Left renal cortex interstitium (tissue), 4 donors: ENCODE results near the gene TTC28. TPM values are rescaled to one million over a fixed set of nuclear protein-coding genes. Genes with fewer than 3 reads are reported as not detected.
"Not testable (repeated sequence)": the region's sequence is repeated elsewhere in the genome, so short reads cannot be mapped to it uniquely, and the experiment has no call there.

Experiments used
- DNase-seq, 4 donors: peaks; one replicate each; pipeline ENCODE4 v3.0.0-alpha.2; 2013; ENCODE audit warnings: low read depth in 4 of 4, low spot score in 2 of 4, missing footprints in 1 of 4
- polyA plus RNA-seq, 4 donors: library from polyadenylated mRNA; unstranded; fragments of 120-200 nt; gene quantifications; one replicate each; pipeline ENCODE4 v1.2.1, GENCODE V29; 2013; ENCODE audit not compliant: insufficient read length in 4 of 4

Gene TTC28
- polyA plus RNA-seq, 4 donors: 26.0 to 49.6 (median 35.9) TPM

DNA sequence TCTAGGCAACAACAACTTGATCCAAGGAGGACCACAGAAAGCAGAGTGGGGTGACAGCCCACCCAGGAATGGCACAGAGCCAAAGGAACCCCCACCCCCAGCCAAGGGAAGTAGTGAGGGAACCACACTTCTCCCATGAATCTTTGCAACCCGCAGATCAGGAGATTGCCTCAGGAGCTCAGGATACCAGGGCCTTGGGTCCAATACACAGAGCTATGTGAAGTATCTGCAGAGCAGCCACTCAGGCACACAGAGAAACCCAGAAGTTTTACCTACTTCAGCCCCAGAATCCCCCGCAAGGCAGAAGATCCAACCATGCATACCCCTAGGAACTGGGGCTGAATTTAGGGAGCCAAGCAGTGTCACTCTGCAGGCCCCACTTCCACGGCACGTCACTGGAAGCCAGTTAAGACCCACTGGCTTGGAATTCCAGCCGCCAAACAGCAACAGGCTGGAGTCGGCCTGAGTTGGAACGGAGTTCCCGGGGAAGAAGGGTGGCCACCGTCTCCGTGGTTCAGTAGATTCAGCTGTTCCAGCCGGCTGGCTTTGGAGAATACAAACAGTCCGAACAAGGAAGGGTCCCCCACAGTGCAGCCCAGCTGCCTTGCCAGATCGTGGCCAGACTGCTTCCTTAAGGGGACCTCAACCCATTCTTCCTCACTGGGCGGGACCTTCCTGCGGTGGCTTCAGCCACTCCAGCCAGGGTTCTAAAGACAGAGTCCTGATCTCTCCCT, 174.1 kb downstream of the TTC28 start:
- DNase-seq: peak; percentile 23 to 54 (median 38)

DNA sequence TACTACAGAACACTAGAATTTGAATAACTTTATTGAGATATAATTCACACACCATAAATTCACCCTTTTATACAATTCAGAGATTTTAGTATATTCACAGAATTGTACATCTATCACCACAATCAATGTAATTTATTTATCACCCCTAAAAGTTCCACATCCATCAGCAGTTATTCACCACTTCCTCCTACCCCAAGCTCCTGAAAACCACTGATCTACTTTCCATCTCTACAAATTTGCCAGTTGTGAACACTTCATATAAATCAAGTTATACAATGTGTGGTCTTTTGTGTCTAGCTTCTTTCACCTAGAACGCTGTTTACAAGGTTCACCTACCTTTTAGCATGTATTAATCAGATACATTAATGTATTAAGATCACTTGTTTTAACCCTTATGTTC, 179.6 kb downstream of the TTC28 start:
- DNase-seq: no peak

GRCh38 chr22:28498044-28498443, 181.6 kb downstream of the TTC28 start:
- no peak for DNase-seq

DNA sequence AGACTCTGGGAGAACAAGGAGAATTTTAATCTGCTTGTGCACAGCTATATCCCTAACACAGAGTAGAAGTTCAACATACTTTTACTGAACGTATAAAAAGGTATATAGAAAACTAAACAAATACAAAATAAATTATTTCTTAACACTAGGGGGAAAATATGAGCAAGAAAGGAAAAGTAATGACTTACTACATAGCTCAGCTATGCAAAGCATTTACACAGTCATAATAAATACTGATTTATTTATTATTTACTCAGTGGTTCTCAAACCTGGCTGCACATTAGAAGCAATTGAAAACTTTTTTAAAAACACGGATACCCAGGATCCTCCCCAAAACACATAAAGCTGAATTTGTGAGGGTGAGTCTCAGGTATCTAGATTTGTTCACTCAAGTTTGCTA, 182.5 kb downstream of the TTC28 start:
- no peak for DNase-seq

DNA sequence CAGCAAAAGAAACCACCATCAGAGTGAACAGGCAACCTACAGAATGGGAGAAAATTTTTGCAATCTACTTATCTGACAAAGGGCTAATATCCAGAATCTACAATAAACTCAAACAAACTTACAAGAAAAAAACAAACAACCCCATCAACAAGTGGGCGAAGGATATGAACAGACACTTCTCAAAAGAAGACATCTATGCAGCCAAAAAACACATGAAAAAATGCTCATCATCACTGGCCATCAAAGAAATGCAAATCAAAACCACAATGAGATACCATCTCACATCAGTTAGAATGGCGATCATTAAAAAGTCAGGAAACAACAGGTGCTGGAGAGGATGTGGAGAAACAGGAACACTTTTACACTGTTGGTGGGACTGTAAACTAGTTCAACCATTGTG, 188.4 kb downstream of the TTC28 start:
- not testable (repeated sequence) for DNase-seq

DNA sequence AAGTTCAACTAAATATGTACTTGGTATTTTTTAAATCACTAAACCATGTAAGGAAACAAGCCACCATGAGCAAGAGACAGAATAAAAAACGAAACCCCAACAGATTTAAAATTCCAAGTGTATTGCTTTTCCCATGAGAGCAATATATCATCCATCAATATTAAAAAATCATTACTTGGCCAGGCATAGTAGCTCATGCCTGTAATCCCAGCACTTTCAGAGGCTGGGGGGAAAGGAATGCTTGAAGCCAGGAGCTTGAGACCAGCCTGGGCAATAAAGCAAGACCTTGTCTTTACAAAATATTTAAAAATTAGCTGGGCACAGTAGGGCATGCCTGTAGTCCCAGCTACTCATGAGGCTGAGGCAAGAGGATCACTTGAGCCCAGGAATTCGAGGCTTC, 190.8 kb downstream of the TTC28 start:
- no peak for DNase-seq

- DNase-seq: no peak
Measured at GRCh38 chr22:28484662-28485061, 195.0 kb downstream of the TTC28 start.

DNA sequence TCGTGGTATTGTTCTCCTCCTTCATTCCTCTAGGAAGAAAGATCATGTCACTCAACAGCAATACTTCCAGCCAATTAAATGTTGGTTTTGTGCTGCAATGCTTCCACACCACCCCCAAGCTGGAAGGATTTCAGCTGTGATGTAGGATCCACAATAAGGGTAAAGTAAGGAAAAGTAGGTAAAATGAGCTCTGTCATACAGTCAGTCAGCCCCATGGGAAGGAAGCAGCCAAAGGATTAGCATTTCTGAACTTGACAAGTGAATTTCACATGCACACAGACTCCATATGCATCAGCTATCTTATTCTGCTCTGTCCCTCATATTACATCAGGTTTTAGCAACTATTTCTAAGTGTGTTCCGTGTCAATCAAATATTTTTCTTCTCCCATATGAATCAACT, 197.9 kb downstream of the TTC28 start:
- no peak for DNase-seq

DNA sequence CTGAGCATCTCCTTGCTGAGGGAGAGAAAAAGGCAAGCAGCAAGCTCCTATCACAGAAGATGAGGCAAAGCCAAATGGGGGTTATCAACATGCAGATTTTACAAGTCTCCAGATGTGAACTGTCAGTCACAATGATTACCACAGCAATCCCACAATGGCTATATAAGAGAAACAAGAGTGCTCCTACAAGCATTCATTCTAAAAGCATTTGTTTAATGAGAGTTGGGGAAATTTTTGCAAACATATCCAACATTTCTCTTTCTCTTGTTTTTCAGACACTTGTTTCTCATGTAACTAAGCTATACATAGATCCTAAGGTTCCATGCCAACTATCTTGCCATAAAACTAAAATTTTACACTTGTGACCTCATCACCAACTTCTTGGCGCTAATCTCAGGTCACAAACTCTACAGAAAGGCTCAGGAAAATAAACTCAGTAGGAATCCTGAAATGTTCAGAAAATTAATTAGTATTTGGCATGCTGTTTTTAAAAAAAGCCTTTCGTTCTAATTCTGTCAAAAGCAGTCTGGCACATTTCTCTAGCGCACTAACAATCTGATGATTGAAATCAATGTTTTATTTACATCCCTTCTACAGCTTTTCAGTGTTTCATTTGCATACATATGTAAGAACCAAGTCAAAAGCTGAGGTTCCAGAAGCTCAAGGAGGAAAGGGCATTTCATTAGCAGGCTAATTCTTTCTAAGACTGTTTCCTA, 199.5 kb downstream of the TTC28 start:
- no peak for DNase-seq

DNA sequence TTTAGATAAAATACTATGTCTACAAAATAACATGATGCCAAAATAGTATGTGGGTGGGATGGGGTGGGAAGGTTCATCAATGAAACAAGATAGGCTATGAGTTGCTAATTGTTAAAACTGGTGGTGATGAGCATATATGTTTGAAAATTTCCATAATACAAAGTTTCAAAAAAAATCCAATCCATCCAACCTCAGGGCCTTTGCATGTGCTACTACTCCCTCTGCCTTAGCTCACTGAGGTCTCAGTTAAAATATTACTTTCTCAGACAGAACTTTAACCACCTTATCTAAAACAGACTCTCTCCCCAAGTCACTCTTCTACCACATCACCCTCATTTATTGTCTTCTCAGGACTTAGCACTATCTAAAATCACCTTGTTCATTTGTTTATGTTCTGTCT, 201.1 kb downstream of the TTC28 start:
- no peak for DNase-seq

DNA sequence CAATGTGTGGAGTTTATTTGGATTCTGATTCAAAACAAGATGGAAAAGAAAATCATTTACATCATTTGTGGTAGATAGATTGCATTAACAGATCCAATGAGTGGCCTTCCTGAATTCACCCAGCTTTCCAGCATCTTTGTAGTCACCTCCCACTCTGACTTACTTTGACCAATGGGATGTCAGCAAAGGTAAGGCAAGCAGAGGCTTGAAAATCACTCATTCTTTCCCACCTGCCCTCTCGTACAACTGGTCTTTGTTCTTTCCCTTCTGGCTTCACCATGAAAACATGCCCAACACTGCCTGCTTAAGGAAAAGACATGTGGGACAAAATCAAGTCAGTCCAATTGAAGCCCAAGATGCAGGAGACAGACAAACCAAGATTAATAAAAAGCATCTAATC, 202.1 kb downstream of the TTC28 start:
- DNase-seq: no peak

GRCh38 chr22:28474330-28474729, 205.3 kb downstream of the TTC28 start:
- no peak for DNase-seq

GRCh38 chr22:28473258-28473657, 206.4 kb downstream of the TTC28 start:
- DNase-seq: no peak

- not testable (repeated sequence) for DNase-seq
Measured at GRCh38 chr22:28467055-28467454, 212.6 kb downstream of the TTC28 start.

- DNase-seq: no peak
Measured at GRCh38 chr22:28466399-28466798, 213.2 kb downstream of the TTC28 start.

- DNase-seq: no peak
Measured at GRCh38 chr22:28465841-28466240, 213.8 kb downstream of the TTC28 start.

DNA sequence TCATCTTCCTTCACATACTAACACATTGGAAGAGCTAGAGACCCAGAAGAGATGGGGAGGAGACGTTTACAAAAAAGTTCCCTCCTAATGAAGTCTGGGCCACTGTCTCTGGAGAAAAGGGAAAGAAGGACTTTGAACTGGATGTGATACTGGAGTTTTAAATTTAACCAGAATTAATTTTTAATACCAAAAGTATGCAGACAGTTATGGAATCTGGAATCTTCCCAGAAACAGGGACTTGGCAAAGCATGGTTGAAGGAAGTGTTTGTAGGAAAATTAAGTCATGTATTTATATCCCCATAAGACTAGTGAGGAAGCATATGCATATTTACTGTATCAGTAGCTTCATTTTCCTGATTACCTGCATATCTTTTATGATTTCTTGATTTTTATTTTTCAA, 215.5 kb downstream of the TTC28 start:
- no peak for DNase-seq

- not testable (repeated sequence) for DNase-seq
Measured at GRCh38 chr22:28463408-28463807, 216.2 kb downstream of the TTC28 start.

- DNase-seq: no peak
Measured at GRCh38 chr22:28462901-28463300, 216.7 kb downstream of the TTC28 start.

DNA sequence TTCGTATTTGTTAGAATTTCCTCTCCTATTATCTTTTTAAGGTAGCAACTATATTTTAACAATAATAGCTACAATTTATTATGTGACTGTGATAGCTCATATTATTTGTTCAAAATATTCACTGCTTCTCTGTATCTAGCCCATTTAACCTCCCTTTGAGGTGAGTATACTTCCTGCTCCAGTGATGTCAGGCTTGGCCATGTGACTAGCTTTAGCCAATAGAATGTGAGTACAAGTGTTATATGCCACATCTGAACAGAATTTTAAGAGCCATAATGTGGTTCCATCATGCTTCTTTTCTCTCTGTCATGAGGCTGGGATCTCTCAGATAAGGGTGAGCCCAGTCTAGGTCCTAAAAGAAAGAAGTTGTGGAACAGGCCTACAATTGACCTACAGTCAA, 217.6 kb downstream of the TTC28 start:
- DNase-seq: no peak

DNA sequence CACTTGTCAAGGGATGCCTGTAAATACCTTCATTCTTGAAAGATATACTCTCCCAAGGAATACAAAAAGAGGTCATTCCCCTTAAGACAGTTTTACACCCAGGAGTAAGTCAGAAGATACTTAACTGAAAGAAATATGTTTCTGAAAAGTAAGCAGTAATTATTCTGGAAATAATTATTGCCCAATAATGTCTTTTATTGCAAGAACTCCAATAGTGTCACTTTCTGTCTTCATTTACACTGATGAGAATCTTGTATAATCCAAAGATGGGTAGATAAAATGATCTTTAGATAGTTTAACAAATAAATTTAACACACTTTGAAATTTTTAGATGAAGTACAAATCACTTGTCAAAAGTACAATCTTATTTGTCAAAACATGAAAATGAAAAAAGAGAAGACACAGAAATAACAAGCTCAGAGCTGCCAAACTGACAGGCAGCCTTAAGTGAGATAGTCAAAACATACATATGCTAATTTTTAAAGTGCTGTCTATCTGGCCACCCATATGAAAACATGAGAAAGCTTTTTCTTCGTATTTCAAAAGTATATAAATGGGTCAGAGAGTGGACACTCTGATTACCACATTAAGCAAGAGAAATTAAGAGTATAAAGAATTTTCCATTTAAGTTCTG, 225.1 kb downstream of the TTC28 start:
- DNase-seq: no peak

DNA sequence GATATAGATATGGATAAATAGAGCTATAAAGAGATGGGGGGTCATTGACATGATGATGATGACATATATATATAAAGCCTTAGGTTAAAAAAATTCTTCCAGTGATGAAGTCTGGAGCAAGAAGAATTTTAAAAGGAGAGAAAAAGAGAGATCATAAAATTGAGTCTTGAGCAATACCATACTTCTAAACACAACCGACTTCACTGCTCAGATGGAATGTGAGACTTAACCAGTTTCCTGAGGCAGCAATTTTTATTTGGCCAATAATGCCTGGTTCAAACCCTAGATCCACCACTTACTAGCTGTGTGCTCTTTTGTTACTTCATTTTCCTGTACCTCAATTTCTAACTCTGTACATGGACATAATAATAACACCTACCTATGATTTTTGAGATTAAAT, 229.5 kb downstream of the TTC28 start:
- DNase-seq: no peak
